Measurements from ENCODE around the gene MACF1.

Gene MACF1

DNA sequence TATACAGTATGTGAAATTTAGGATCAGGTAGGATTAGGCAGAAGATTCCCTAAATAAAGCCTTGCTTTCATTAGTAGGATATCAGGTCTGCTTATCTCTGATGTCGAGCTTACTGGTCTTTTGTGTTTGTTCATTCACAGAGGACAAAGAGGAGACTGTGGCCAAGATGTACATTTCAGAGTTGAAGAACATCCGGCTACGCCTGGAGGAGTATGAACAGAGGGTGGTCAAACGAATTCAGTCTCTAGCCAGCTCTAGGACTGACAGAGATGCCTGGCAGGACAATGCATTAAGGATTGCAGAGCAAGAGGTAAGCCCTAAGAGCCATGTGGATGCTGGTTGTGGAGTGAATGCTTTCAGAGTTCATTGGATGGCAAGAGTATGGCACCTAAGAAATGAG is 106.2 kb downstream of the MACF1 start:
- H3K4me1 Mint-ChIP-seq = no peaks in the 10 kb centered on the region
- H3K27me3 Mint-ChIP-seq = no peaks in the 10 kb centered on the region
- H3K27ac Mint-ChIP-seq = no peak overlapping the region
- H3K4me3 Mint-ChIP-seq = no peak overlapping the region
- H3K9me3 Mint-ChIP-seq = no peaks in the 10 kb centered on the region
- ATAC-seq (no peak), DNase-seq (no peak)
- peaks cover 58% of the 10 kb centered on the region for H3K36me3 Mint-ChIP-seq (ENCODE audit: low read depth)

DNA sequence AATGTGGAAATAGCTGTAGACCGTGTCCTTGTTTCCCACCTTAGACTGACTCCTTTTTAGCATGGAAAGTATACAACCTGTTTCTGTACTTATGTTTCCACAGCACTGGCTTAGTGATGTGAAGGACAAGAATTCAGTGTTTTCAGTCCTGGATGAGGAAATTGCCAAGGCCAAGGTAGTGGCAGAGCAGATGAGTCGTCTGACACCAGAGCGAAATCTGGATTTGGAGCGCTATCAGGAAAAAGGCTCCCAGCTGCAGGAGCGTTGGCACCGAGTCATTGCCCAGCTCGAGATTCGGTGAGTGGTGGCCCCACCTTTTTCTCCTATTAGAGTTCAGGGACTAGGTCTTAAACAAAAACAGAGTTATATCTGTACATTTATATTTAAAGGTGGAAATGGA is 112.6 kb downstream of the MACF1 start:
- Mint-ChIP-seq H3K27ac (no peak overlapping the region), H3K4me1 (peaks cover 14% of the 10 kb centered on the region), H3K4me3 (no peak overlapping the region), H3K36me3 (ENCODE audit: low read depth) (peaks cover 62% of the 10 kb centered on the region), H3K27me3 (no peaks in the 10 kb centered on the region), H3K9me3 (no peaks in the 10 kb centered on the region)
- DNase-seq (no peak), ATAC-seq (no peak)

DNA sequence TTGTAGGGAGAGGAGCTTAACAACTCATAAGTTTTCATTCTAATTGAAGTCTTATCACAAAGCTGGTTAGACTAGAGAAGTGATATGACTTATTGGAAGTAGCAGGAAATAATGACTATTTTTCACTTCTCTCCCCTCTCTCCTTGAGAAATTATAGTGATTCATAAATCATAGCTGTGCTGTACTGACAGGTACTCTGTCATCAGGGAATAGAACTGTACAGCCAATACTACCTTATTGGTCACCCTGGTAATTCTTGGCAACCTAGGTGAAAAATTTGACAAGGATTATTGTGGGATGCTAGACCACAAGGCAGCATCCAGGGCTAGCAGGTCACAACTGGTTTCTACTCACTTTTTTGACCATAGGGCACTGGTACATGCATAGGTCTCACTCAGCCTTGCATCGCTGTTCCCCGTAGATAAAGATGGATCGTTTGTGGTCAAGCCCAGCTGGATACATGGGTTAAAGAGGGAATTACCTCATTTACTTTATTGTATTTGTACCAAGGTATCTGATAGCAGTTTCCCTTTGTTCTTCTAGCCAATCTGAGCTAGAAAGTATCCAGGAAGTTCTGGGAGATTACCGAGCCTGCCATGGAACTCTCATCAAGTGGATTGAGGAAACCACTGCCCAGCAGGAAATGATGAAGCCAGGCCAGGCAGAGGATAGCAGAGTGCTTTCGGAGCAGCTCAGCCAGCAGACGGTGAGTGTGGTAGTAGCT is 113.6 kb downstream of the MACF1 start:
- H3K4me1 Mint-ChIP-seq = peaks cover 19% of the 10 kb centered on the region
- DNase-seq (no peak), ATAC-seq (no peak)
- no peak overlapping the region for H3K4me3 Mint-ChIP-seq
- H3K36me3 Mint-ChIP-seq (ENCODE audit: low read depth) = peaks cover 62% of the 10 kb centered on the region
- H3K27me3 Mint-ChIP-seq = no peaks in the 10 kb centered on the region
- no peaks in the 10 kb centered on the region for H3K9me3 Mint-ChIP-seq
- H3K27ac Mint-ChIP-seq = peak overlapping the region; percentile 76

DNA sequence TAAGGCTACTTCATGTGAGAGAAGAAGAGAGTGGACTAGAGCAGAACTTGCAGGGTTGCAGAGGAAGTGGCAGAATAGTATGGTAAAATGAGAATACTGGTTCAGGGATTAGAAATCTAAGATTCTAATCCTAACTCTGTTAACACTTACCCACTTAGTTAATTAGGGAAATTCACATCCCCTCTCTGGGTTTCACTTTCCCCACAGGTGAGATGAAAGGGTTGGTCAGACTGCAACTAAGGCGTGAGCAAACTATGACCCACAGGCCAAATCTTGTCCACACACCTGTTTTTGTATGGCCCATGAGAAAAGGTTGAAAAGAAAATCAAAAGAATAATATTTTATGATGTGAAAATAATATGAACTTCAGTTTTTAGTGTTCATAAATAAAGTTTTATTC is 117.5 kb downstream of the MACF1 start:
- H3K27me3 Mint-ChIP-seq = no peaks in the 10 kb centered on the region
- peaks cover 21% of the 10 kb centered on the region for H3K4me1 Mint-ChIP-seq
- DNase-seq (no peak), ATAC-seq (no peak)
- H3K27ac Mint-ChIP-seq = peak overlapping the region; percentile 51
- peaks cover 51% of the 10 kb centered on the region for H3K36me3 Mint-ChIP-seq (ENCODE audit: low read depth)
- H3K4me3 Mint-ChIP-seq = no peak overlapping the region
- no peaks in the 10 kb centered on the region for H3K9me3 Mint-ChIP-seq

DNA sequence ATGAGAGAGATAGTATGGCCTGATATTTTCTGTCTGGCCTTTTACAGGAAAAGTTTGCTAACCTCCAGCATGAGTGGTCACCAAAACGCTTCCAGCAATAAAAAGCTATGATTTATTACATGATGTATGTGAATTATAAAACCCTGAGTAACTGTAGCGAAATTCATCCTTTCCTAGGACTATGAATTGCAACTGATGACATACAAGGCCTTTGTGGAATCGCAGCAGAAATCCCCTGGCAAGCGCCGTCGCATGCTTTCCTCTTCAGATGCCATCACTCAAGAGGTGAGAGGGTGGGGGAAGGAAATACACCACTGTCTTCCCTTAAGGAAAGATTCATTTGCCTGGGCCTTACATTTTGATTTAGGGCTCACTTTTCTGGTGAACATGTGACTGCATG is 117.9 kb downstream of the MACF1 start:
- peak overlapping the region; percentile 46 for H3K27ac Mint-ChIP-seq
- ATAC-seq (no peak), DNase-seq (no peak)
- no peaks in the 10 kb centered on the region for H3K9me3 Mint-ChIP-seq
- H3K4me3 Mint-ChIP-seq = no peak overlapping the region
- H3K4me1 Mint-ChIP-seq = peaks cover 26% of the 10 kb centered on the region
- peaks cover 50% of the 10 kb centered on the region for H3K36me3 Mint-ChIP-seq (ENCODE audit: low read depth)
- H3K27me3 Mint-ChIP-seq = no peaks in the 10 kb centered on the region

DNA sequence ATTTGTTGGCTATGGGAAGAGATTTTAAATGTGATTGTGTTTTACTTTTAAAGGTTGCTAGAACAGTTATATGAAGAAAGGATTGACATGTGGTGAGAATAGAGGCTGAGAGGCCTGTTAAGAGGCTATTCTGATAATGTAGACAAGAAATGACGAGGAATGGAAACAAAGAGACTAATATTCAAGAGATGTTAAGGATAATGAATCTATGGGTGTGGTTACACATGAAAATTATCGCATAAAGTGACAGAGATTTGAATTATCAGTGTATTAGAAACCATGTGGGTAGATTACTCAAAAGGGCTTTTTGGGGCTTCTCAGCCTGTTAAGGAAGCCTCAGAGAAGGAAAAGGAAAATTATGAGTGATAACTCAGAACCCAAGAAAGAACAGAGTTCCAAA is 120.4 kb downstream of the MACF1 start:
- ATAC-seq (no peak), DNase-seq (no peak)
- Mint-ChIP-seq H3K27me3 (no peaks in the 10 kb centered on the region), H3K36me3 (ENCODE audit: low read depth) (peaks cover 44% of the 10 kb centered on the region), H3K4me3 (no peak overlapping the region), H3K27ac (no peak overlapping the region), H3K9me3 (no peaks in the 10 kb centered on the region), H3K4me1 (peaks cover 33% of the 10 kb centered on the region)

DNA sequence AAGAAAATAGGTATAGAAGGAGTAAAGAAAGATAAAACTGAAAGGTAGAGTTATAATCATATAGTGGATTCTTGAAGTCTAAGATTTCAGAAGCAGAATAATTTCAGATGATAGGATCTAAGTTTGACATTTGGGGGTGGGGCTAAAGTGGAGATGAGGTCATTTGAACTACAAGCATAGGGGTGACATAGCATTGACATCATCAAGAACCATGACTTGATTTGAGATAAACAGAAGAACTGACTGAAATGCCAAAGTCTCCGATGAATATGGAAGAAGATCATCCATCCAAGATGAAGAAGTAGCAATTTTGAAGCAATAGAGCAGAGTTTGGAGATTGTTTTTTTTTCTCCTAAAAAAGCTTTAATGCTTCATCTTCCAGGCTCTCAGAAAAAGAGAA is 122.3 kb downstream of the MACF1 start:
- no peaks in the 10 kb centered on the region for H3K9me3 Mint-ChIP-seq
- H3K36me3 Mint-ChIP-seq (ENCODE audit: low read depth) = peaks cover 34% of the 10 kb centered on the region
- no peak overlapping the region for H3K4me3 Mint-ChIP-seq
- no peak for DNase-seq
- no peak overlapping the region for H3K27ac Mint-ChIP-seq
- H3K27me3 Mint-ChIP-seq = no peaks in the 10 kb centered on the region
- H3K4me1 Mint-ChIP-seq = peaks cover 21% of the 10 kb centered on the region
- ATAC-seq = no peak

DNA sequence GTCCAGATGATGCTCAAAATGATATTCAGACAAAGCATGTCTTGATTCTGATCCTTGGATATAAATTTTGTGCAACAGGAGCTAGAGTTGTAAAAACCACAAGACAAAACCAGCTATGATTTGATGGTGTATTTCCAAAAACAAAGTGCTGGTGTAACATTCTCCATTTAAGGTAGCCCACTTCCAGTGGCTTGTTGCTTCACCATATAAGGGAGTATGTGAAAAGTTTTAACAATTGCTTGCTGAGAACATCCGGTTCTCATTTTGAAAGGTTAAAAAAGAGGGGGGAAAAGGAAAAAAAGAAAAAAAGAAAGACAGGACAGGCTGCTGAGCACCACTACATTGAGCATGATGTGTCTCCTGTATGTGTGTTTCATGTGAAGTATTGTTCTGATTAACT is 123.6 kb downstream of the MACF1 start:
- Mint-ChIP-seq H3K9me3 (no peaks in the 10 kb centered on the region), H3K4me3 (peak overlapping the region; percentile 11), H3K27ac (peak overlapping the region; percentile 23), H3K4me1 (peaks cover 14% of the 10 kb centered on the region), H3K27me3 (no peaks in the 10 kb centered on the region), H3K36me3 (ENCODE audit: low read depth) (peaks cover 29% of the 10 kb centered on the region)
- ATAC-seq = peak; percentile 61
- no peak for DNase-seq

DNA sequence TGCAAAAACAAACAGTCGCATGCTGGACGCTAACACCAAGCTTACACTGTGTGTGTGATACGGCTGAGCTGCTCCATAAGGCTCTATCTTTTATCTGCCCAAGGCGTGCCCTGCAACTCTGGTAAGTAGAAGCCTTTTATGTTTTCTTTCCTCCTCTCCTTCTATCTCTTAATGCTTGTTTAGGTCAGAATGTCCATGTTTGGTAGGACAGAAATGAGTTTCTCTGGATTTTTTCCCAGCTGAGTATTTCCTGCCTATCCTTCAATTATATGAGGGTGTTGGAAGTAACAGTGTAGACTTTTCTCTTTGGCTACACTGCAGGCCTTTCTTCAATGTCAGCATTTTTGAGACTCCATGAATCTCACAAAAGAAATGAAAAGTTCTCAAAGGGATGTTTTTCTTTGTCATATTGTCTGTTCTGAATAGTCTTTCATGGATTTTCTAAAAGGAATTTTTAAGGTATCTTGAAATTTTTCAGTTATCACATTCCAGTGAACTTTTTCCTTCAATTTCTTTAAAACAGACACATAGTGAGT is 124.2 kb downstream of the MACF1 start:
- no peak for DNase-seq
- no peaks in the 10 kb centered on the region for H3K9me3 Mint-ChIP-seq
- no peak for ATAC-seq
- peak overlapping the region; percentile 51 for H3K27ac Mint-ChIP-seq
- peak overlapping the region; percentile 11 for H3K4me3 Mint-ChIP-seq
- no peaks in the 10 kb centered on the region for H3K27me3 Mint-ChIP-seq
- peaks cover 14% of the 10 kb centered on the region for H3K4me1 Mint-ChIP-seq
- peaks cover 31% of the 10 kb centered on the region for H3K36me3 Mint-ChIP-seq (ENCODE audit: low read depth)

DNA sequence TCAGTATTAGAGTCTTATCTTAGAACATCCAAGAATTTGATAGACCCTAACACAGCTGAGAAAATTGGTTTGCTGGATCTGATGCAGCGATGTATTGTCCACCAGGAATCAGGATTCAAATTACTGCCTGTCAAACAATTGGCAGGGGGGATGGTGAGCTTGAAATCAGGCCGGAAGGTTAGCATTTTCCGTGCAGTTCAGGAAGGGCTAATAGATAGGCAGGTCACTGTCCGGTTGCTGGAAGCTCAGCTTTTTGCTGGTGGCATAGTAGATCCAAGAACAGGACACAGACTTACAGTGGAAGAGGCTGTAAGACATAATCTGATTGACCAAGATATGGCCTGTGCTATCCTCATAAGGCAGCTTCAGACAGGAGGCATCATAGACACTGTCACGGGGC is 127.2 kb downstream of the MACF1 start:
- Mint-ChIP-seq H3K36me3 (ENCODE audit: low read depth) (peaks cover 34% of the 10 kb centered on the region), H3K9me3 (no peaks in the 10 kb centered on the region), H3K27ac (no peak overlapping the region), H3K4me3 (no peak overlapping the region), H3K27me3 (no peaks in the 10 kb centered on the region), H3K4me1 (peaks cover 14% of the 10 kb centered on the region)
- ATAC-seq = no peak
- DNase-seq = no peak

DNA sequence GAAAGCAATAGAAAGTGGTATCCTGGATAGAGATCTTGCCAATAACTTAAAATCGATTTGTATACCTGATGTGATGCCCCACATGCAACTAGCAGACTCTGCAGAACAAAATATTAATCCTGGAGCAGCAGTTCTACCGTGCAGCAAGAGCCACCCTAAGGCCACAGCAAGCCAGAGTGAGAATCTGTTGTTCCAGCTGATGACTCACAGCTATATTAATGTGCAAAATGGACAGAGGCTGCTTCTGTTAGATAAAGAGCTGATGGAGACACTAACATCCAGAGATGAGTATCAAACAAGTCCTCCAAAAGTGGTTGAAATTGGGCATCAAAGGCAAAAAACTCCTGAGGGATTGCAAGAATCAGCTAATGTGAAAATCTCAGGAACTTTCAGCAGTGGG is 127.8 kb downstream of the MACF1 start:
- DNase-seq (no peak), ATAC-seq (no peak)
- no peak overlapping the region for H3K27ac Mint-ChIP-seq
- peaks cover 33% of the 10 kb centered on the region for H3K36me3 Mint-ChIP-seq (ENCODE audit: low read depth)
- H3K4me3 Mint-ChIP-seq = no peak overlapping the region
- H3K4me1 Mint-ChIP-seq = peaks cover 9% of the 10 kb centered on the region
- H3K27me3 Mint-ChIP-seq = no peaks in the 10 kb centered on the region
- H3K9me3 Mint-ChIP-seq = no peaks in the 10 kb centered on the region

DNA sequence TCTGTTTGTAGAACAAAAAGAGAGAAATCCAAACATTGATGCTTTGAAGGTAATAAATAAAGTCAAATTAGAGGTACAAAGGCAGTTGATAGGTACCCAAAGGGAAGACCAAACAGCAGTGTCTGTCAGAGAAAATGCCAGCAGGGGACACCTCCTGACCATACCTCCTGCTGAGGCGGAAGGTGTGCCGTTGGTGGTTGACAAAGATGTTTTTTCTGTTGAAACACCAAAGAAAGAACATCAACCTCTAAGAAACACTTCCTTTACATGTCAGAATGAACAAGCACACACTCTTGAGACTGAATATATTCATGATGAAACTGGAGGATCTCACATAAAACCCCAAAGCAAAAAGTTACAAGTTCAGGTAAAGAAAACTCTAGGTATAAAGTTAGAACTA is 128.3 kb downstream of the MACF1 start:
- H3K27ac Mint-ChIP-seq = no peak overlapping the region
- DNase-seq = no peak
- no peak overlapping the region for H3K4me3 Mint-ChIP-seq
- H3K36me3 Mint-ChIP-seq (ENCODE audit: low read depth) = peaks cover 28% of the 10 kb centered on the region
- H3K27me3 Mint-ChIP-seq = no peaks in the 10 kb centered on the region
- ATAC-seq = no peak
- peaks cover 4% of the 10 kb centered on the region for H3K4me1 Mint-ChIP-seq
- no peaks in the 10 kb centered on the region for H3K9me3 Mint-ChIP-seq

DNA sequence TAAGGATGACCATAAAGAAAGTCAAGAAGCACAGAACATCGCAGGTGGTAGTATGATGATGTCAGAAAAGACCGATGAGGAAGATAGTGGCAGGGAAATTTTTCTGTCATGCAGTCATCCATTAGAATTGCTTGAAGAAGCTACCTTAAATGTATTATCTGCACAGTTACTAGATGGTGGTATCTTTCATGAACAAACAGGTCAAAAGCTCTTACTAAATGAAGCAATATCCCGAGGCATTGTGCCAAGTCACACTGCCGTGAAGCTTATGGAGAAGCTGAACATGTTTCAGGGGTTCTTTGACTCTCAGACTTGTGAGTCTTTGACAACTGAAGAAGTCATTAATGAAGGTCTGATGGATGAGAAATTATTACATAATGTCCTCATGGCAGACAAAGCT is 128.8 kb downstream of the MACF1 start:
- no peak for DNase-seq
- peaks cover 27% of the 10 kb centered on the region for H3K36me3 Mint-ChIP-seq (ENCODE audit: low read depth)
- no peak overlapping the region for H3K4me3 Mint-ChIP-seq
- no peak overlapping the region for H3K27ac Mint-ChIP-seq
- no peaks in the 10 kb centered on the region for H3K27me3 Mint-ChIP-seq
- H3K4me1 Mint-ChIP-seq = no peaks in the 10 kb centered on the region
- ATAC-seq = no peak
- H3K9me3 Mint-ChIP-seq = no peaks in the 10 kb centered on the region

DNA sequence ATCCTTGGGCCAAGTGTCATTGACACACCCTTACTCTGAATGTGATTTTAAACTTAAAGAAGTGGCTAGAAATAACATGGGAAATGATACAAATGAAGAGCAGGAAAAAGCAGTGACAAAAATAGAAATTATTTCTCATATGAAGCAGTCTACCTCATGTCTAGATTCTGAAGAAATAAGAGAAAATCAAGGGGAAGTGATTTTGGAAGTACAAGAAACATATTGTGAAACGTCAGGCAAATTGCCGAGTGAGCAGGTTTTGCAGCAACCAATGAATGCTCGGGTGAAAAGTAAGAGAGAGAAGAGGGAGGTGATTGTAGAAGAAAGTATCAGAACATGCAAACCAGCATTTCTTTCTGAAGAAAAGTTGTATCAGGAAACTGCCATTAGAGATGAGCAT is 130.7 kb downstream of the MACF1 start:
- Mint-ChIP-seq H3K4me1 (no peaks in the 10 kb centered on the region), H3K36me3 (ENCODE audit: low read depth) (peaks cover 24% of the 10 kb centered on the region), H3K9me3 (no peaks in the 10 kb centered on the region), H3K27ac (peak overlapping the region; percentile 38), H3K27me3 (no peaks in the 10 kb centered on the region), H3K4me3 (no peak overlapping the region)
- DNase-seq (no peak), ATAC-seq (no peak)

DNA sequence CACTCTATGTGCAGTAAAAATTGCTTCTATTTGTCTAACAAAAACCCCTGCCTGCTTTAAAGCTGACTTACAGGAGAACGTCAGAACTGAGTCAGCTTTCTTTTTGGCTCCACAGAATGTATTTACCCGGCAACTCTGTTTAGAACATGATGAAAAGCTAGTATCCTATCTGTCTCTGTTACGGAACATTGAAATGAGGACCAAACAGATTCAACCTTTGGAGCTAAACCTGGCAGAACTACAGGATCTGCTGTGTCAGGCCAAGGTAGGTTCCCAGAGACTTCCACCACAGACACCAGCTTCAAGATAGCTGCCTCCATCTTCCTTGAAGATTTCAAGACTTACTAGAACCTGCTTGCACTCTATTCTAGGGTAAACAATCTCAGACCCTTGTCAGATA is 132.6 kb downstream of the MACF1 start:
- H3K4me3 Mint-ChIP-seq = no peak overlapping the region
- H3K4me1 Mint-ChIP-seq = no peaks in the 10 kb centered on the region
- ATAC-seq (no peak), DNase-seq (no peak)
- H3K36me3 Mint-ChIP-seq (ENCODE audit: low read depth) = peaks cover 28% of the 10 kb centered on the region
- no peaks in the 10 kb centered on the region for H3K9me3 Mint-ChIP-seq
- H3K27ac Mint-ChIP-seq = no peak overlapping the region
- H3K27me3 Mint-ChIP-seq = no peaks in the 10 kb centered on the region

DNA sequence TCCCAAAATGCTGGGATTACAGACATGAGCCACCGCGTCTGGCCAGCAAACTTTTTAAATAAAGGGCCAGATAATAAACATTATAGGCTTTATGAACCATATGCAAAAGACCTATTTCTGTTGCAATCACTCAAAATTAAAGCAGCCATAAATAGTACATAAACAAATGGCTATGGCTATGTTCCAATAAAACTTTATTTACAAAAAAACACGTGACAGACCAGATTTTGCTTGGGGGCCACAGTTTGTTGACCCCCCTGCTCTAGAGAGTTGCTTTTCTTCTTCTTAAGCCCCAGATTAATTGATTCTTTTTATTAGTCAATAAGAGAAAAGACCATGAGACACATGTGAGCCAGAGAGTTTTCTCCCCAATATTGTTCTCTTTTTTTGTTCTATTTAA is 138.3 kb downstream of the MACF1 start:
- no peak overlapping the region for H3K27ac Mint-ChIP-seq
- no peaks in the 10 kb centered on the region for H3K4me1 Mint-ChIP-seq
- no peak overlapping the region for H3K4me3 Mint-ChIP-seq
- peaks cover 33% of the 10 kb centered on the region for H3K36me3 Mint-ChIP-seq (ENCODE audit: low read depth)
- H3K27me3 Mint-ChIP-seq = no peaks in the 10 kb centered on the region
- DNase-seq (no peak), ATAC-seq (no peak)
- H3K9me3 Mint-ChIP-seq = no peaks in the 10 kb centered on the region

Measured in activated naive CD8-positive, alpha-beta T cell treated with anti-CD3 and anti-CD28 coated beads, Interleukin-2, amount 50 U/mL, for 24 hours (primary cell).